Coronary artery (tissue), 2 donors: ENCODE data around the gene NOL9.

ENCODE experiments used
- DNase-seq: peaks from one replicate; pipeline ENCODE4 v3.0.0-alpha.2; 2017; ENCODE audit warnings: low spot score
- H3K27ac ChIP-seq, 2 donors: fragments of 200-600 bp; sonication (generic); one replicate each; pipeline ENCODE4 v1.5.1; 2016 to 2019
- H3K4me3 ChIP-seq: fragments of 200-600 bp; sonication (generic); 2 replicates; pipeline ENCODE4 v1.5.1; 2016; ENCODE audit warnings: mild to moderate bottlenecking, moderate library complexity
- TF ChIP-seq, protein P1 (sequence below): fragments of 200-600 bp; sonication (generic); IDR thresholded peaks from one replicate; pipeline ENCODE4 v1.5.1; 2019; ENCODE audit warnings: antibody characterized with exemption

The NOL9 gene

GRCh38 chr1:6547301-6547700, 7.0 kb downstream of the NOL9 start:
- no peak overlapping the region for H3K27ac ChIP-seq
- DNase-seq: no peak
- no peak overlapping the region for H3K4me3 ChIP-seq
- TF ChIP-seq, protein P1, sequence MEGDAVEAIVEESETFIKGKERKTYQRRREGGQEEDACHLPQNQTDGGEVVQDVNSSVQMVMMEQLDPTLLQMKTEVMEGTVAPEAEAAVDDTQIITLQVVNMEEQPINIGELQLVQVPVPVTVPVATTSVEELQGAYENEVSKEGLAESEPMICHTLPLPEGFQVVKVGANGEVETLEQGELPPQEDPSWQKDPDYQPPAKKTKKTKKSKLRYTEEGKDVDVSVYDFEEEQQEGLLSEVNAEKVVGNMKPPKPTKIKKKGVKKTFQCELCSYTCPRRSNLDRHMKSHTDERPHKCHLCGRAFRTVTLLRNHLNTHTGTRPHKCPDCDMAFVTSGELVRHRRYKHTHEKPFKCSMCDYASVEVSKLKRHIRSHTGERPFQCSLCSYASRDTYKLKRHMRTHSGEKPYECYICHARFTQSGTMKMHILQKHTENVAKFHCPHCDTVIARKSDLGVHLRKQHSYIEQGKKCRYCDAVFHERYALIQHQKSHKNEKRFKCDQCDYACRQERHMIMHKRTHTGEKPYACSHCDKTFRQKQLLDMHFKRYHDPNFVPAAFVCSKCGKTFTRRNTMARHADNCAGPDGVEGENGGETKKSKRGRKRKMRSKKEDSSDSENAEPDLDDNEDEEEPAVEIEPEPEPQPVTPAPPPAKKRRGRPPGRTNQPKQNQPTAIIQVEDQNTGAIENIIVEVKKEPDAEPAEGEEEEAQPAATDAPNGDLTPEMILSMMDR: no peak

GRCh38 chr1:6546326-6546725, 8.0 kb downstream of the NOL9 start:
- TF ChIP-seq, protein P1: no peak
- Histone ChIP-seq H3K4me3 (no peak overlapping the region), H3K27ac (no peak overlapping the region)
- DNase-seq: no peak

DNA sequence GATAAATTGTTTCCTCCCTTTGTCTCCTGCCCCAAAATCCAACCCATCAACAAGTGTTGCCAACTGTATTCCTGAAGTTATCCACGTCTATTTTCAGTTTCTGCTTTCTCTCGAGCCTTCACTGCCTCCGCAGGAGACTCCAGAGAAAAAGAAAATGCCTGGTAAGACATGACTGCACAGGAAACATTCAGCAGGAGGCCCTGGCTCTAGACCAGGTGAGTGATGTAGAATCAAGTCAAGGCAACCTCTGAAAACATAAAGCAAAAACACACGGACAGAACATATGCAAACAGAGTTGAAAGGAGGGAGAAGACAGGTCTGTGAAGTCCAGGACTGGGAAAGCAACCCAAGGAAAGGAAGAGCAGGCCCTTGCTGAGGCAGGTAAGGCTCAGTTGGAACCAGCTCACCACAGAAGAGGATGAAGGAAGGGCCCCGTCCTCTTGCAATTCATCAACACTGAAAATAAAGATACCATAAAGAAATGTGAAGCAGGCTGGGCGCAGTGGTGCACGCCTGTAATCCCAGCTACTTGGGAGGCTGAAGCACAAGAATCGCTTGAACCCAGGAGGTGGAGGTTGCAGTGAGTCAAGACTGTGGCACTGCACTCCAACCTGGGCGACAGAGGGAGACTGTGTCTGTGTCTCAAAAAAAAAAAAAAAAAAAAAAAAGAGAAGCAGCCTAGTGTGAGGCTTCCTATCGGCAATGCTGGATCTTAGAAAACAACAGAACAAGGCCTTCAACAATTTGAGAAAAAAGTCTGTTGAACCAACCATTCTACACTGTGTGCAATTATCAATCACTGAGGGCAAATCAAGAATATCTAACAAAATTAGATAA, 8.8 kb downstream of the NOL9 start:
- DNase-seq: no peak

DNA sequence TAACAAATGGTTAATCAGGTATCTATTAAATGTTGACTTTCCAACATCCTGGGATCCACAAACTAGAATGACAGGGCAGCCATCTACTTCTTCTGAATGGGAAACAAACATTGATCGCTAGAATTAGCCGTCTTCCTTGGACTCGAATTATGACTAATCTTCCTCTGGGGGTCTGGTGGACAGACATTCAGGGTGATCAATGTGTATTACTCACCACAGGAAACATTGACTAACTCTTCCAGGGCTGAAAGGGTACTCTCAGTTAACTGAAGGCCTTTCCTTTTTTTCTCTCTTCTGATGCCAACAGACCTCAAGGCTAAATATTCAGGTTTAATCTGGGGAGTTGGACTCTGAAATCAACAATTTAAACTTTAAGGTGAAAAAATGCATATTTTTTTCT, 9.5 kb downstream of the NOL9 start:
- no peak overlapping the region for H3K4me3 ChIP-seq
- no peak overlapping the region for H3K27ac ChIP-seq
- TF ChIP-seq, protein P1: no peak
- no peak for DNase-seq

More for the DNA sequence above, 8.8 kb downstream of the NOL9 start:
- TF ChIP-seq, protein P1: no peak
- Histone ChIP-seq H3K4me3 (no peak overlapping the region), H3K27ac (no peak overlapping the region)

DNA sequence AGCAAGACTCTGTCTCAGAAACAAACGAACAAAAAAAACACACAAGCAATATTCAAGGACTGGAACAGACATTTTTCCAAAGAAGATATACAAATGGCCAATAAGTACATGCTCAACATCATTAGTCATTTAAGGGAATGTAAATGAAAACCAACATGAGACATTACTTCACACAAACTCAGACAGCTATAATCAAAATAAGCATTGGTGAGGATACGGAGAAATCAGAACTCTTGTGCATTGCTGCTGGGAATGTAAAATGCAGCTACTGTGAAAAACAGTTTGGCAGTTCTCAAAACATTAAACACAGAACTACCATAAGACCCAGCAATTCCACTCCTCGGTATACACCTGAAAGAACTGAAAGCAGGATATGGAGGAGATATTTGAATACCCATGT, 15.4 kb downstream of the NOL9 start:
- Histone ChIP-seq H3K27ac (no peak overlapping the region), H3K4me3 (no peak overlapping the region)
- DNase-seq: no peak
- TF ChIP-seq, protein P1: no peak

- no peak overlapping the region for H3K4me3 ChIP-seq
Observed at GRCh38 chr1:6536291-6536690, 18.0 kb downstream of the NOL9 start.

More at GRCh38 chr1:6536291-6536690, 18.0 kb downstream of the NOL9 start:
- TF ChIP-seq, protein P1: no peak
- DNase-seq: no peak
- H3K27ac ChIP-seq: no peak overlapping the region
